HepG2 (cell line): ENCODE data around the gene CLDN9. TPM values are rescaled to one million over a fixed set of nuclear protein-coding genes. Genes with fewer than 3 reads are reported as not detected.

Source experiments
- CEBPZ ChIP-seq: IDR thresholded peaks from 2 replicates; pipeline ENCODE4 v1.6.1; 2012; ENCODE audit warnings: low read length, improper control_type of control experiment
- E2F2 ChIP-seq: sonication (generic); formaldehyde crosslinking; IDR thresholded peaks from 2 replicates; pipeline ENCODE4 v1.4.0; 2020; ENCODE audit warnings: missing genetic modification reagents, borderline replicate concordance
- HOMEZ ChIP-seq: IDR thresholded peaks from 2 replicates; pipeline ENCODE4 v1.6.1; 2016; ENCODE audit warnings: low read depth
- KDM4B ChIP-seq: sonication (generic); formaldehyde crosslinking; IDR thresholded peaks from 2 replicates; pipeline ENCODE4 v1.4.0; 2020; ENCODE audit warnings: missing genetic modification reagents
- KLF6 ChIP-seq: IDR thresholded peaks from 2 replicates; pipeline ENCODE4 v1.8.0; 2016; ENCODE audit warnings: missing biosample characterization, missing genetic modification reagents
- NR3C1 ChIP-seq: sonication (generic); formaldehyde crosslinking; IDR thresholded peaks from 2 replicates; pipeline ENCODE4 v1.4.0; 2020; ENCODE audit warnings: missing genetic modification reagents
- RBM39 ChIP-seq: fragments of 200-400 bp; formaldehyde crosslinking; IDR thresholded peaks from one replicate; pipeline ENCODE4 v1.6.1; 2018; ENCODE audit warnings: antibody characterized with exemption, mild to moderate bottlenecking, low read depth, low read length; ENCODE audit not compliant: poor library complexity, severe bottlenecking
- SCMH1 ChIP-seq: sonication (generic); formaldehyde crosslinking; IDR thresholded peaks from 2 replicates; pipeline ENCODE4 v1.9.0; 2021; ENCODE audit warnings: missing genetic modification reagents, mild to moderate bottlenecking, borderline replicate concordance
- SMAD3 ChIP-seq: sonication (generic); formaldehyde crosslinking; IDR thresholded peaks from 2 replicates; pipeline ENCODE4 v1.4.0; 2020; ENCODE audit warnings: missing genetic modification reagents
- SP5 ChIP-seq: IDR thresholded peaks from 2 replicates; pipeline ENCODE4 v1.6.1; 2016; ENCODE audit warnings: low read depth, borderline replicate concordance
- SRY ChIP-seq: sonication (generic); formaldehyde crosslinking; IDR thresholded peaks from 2 replicates; pipeline ENCODE4 v1.8.0; 2022; ENCODE audit warnings: mild to moderate bottlenecking, missing genetic modification reagents
- TARDBP ChIP-seq: sonication (generic); formaldehyde crosslinking; IDR thresholded peaks from 2 replicates; pipeline ENCODE4 v1.8.0; 2022; ENCODE audit warnings: mild to moderate bottlenecking, missing genetic modification reagents
- YEATS2 ChIP-seq: sonication (generic); formaldehyde crosslinking; IDR thresholded peaks from 2 replicates; pipeline ENCODE4 v1.4.0; 2020; ENCODE audit warnings: missing genetic modification reagents, borderline replicate concordance
- ZNF17 ChIP-seq: sonication (generic); formaldehyde crosslinking; IDR thresholded peaks from 2 replicates; pipeline ENCODE4 v1.5.0; 2020; ENCODE audit warnings: mild to moderate bottlenecking, missing genetic modification reagents
- ZNF207 ChIP-seq: fragments of 450-650 bp; IDR thresholded peaks from 2 replicates; pipeline ENCODE4 v1.6.1; 2016; ENCODE audit warnings: antibody characterized with exemption, borderline replicate concordance
- ZNF549 ChIP-seq: sonication (generic); formaldehyde crosslinking; IDR thresholded peaks from 2 replicates; pipeline ENCODE4 v1.5.0; 2020; ENCODE audit warnings: missing genetic modification reagents
- ZNF570 ChIP-seq: sonication (generic); formaldehyde crosslinking; IDR thresholded peaks from 2 replicates; pipeline ENCODE4 v1.4.0; 2020; ENCODE audit warnings: mild to moderate bottlenecking, missing genetic modification reagents, borderline replicate concordance
- ZNF724P ChIP-seq: sonication (generic); formaldehyde crosslinking; IDR thresholded peaks from 2 replicates; pipeline ENCODE4 v1.8.0; 2022; ENCODE audit warnings: missing genetic modification reagents, borderline replicate concordance
- ZNF75D ChIP-seq: sonication (generic); formaldehyde crosslinking; IDR thresholded peaks from 2 replicates; pipeline ENCODE4 v1.8.1; 2023; ENCODE audit warnings: missing genetic modification reagents, mild to moderate bottlenecking, borderline replicate concordance
- ZNF761 ChIP-seq: sonication (generic); formaldehyde crosslinking; conservative IDR thresholded peaks from 2 replicates; pipeline ENCODE4 v1.4.0; 2020; ENCODE audit warnings: mild to moderate bottlenecking, missing genetic modification reagents
- ZNF841 ChIP-seq: sonication (generic); formaldehyde crosslinking; IDR thresholded peaks from 2 replicates; pipeline ENCODE4 v1.8.1; 2023; ENCODE audit warnings: missing genetic modification reagents, borderline replicate concordance
- ZSCAN21 ChIP-seq: sonication (generic); formaldehyde crosslinking; IDR thresholded peaks from 2 replicates; pipeline ENCODE4 v1.8.0; 2022; ENCODE audit warnings: mild to moderate bottlenecking, missing genetic modification reagents, moderate library complexity, borderline replicate concordance
- polyA plus RNA-seq, 8 experiments: library from polyadenylated mRNA; depleted of rRNA in 3 of 8; stranded (reverse) in 7 of 8; unstranded in 1 of 8; fragments of >200 nt; fragmentation: Illumina TruSeq in 4 of 8; extraction: Trizol in 4 of 8; gene quantifications; 2 replicates each; pipeline versions ENCODE4 v1.2.1 to v1.2.3, GENCODE V29; 2011 to 2016; ENCODE audit warnings: low read depth in 4 of 8, missing spikeins in 1 of 8, mixed read lengths in 1 of 8; ENCODE audit not compliant: insufficient read depth in 1 of 8
- total RNA-seq, 5 experiments: library from RNA; depleted of rRNA; stranded (reverse); fragments of >200 nt; fragmentation: Illumina TruSeq; extraction: Trizol; gene quantifications; 2 replicates each; pipeline ENCODE4 v1.2.3, GENCODE V29; 2016; ENCODE audit warnings: low read depth in 1 of 5
- TF ChIP-seq, protein P1 (sequence below): sonication (generic); formaldehyde crosslinking; IDR thresholded peaks from 2 replicates; pipeline ENCODE4 v1.8.0; 2022; ENCODE audit warnings: mild to moderate bottlenecking, missing genetic modification reagents, moderate library complexity

CLDN9 gene
- total and polyA plus RNA-seq, 2 of the 13 experiments (the other 11 are each of a cell fraction or from before 2014, with no cell fraction given): 0.15 to 0.26 TPM

GRCh38 chr16:3059041-3059722 lies 46.5 kb downstream of the CLDN9 start (continued):
- TF ChIP-seq HOMEZ (CRISPR knock-in tag) (no peak), SRY (CRISPR knock-in tag) (0 out of 2 replicates have a peak, but pooled peaks have one; percentile 54), SMAD3 (CRISPR knock-in tag) (no peak), SCMH1 (no peak), SP5 (CRISPR knock-in tag) (peak; percentile 70; the same call in 1 of the 2 replicates), ZNF17 (no peak), ZNF549 (no peak), ZNF75D (CRISPR knock-in tag) (no peak), ZNF724P (no peak; the same call in 1 of the 2 replicates), E2F2 (CRISPR knock-in tag) (0 out of 2 replicates have a peak, but pooled peaks have one; percentile 20), RBM39 (no peak), KLF6 (CRISPR knock-in tag) (no peak; the same call in 1 of the 2 replicates), ZNF761 (no peak; the same call in 1 of the 2 replicates), CEBPZ (no peak), ZNF841 (no peak), ZSCAN21 (CRISPR knock-in tag) (peak; percentile 86; the same call in 1 of the 2 replicates), YEATS2 (peak; percentile 33; the same call in 1 of the 2 replicates), ZNF207 (no peak), KDM4B (CRISPR knock-in tag) (no peak), ZNF570 (CRISPR knock-in tag) (no peak), NR3C1 (CRISPR knock-in tag) (no peak), TARDBP (CRISPR knock-in tag) (no peak)
- TF ChIP-seq, protein P1, sequence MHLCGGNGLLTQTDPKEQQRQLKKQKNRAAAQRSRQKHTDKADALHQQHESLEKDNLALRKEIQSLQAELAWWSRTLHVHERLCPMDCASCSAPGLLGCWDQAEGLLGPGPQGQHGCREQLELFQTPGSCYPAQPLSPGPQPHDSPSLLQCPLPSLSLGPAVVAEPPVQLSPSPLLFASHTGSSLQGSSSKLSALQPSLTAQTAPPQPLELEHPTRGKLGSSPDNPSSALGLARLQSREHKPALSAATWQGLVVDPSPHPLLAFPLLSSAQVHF (CRISPR knock-in tag): no peak
